Neuronal stem cell (in vitro differentiated cells): Measurements from ENCODE around the gene CAPN15. TPM values are rescaled to one million over a fixed set of nuclear protein-coding genes. Genes with fewer than 3 reads are reported as not detected.
A peak's percentile ranks its signal among the peaks of the same experiment; 100 is the strongest.

Source experiments
- DNase-seq: peaks from one replicate; pipeline ENCODE4 v3.0.0-alpha.2; 2013; ENCODE audit warnings: low spot score
- H2AFZ ChIP-seq: one replicate; pipeline ENCODE4 v1.6.1; 2013; ENCODE audit warnings: mild to moderate bottlenecking, low read length, inconsistent platforms
- H2AK5ac ChIP-seq: 2 replicates; pipeline ENCODE4 v1.6.1; 2013; ENCODE audit warnings: low read depth, mild to moderate bottlenecking, inconsistent platforms, low read length, moderate library complexity, mixed read lengths
- H2BK120ac ChIP-seq: 2 replicates; pipeline ENCODE4 v1.6.1; 2013; ENCODE audit warnings: low read depth, mild to moderate bottlenecking, inconsistent platforms, low read length, moderate library complexity, mixed read lengths
- H2BK12ac ChIP-seq: one replicate; pipeline ENCODE4 v1.6.1; 2013; ENCODE audit warnings: low read length, inconsistent platforms
- H2BK15ac ChIP-seq: 2 replicates; pipeline ENCODE4 v1.6.1; 2013; ENCODE audit warnings: mild to moderate bottlenecking, low read length, inconsistent platforms, mixed read lengths
- H2BK5ac ChIP-seq: one replicate; pipeline ENCODE4 v1.6.1; 2013; ENCODE audit warnings: inconsistent platforms, mild to moderate bottlenecking, low read length, moderate library complexity
- H3K14ac ChIP-seq: one replicate; pipeline ENCODE4 v1.6.1; 2013; ENCODE audit warnings: low read length, inconsistent platforms
- H3K18ac ChIP-seq: 2 replicates; pipeline ENCODE4 v1.6.1; 2013; ENCODE audit warnings: low read length, inconsistent platforms
- H3K23ac ChIP-seq: 2 replicates; pipeline ENCODE4 v1.6.1; 2013; ENCODE audit warnings: low read depth, mild to moderate bottlenecking, mixed read lengths, low read length, inconsistent platforms; ENCODE audit not compliant: poor library complexity
- H3K27ac ChIP-seq: replicated peaks from 3 replicates; pipeline ENCODE4 v1.5.1; 2013; ENCODE audit warnings: low read length, inconsistent platforms
- H3K27me3 ChIP-seq, 3 experiments: 2 replicates each; pipeline ENCODE4 v1.6.1; 2013; ENCODE audit warnings: low read length in 3 of 3, mild to moderate bottlenecking in 2 of 3, inconsistent platforms in 1 of 3, low read depth in 1 of 3, mixed read lengths in 1 of 3, moderate library complexity in 1 of 3; ENCODE audit not compliant: control insufficient read depth in 3 of 3, insufficient read depth in 3 of 3
- H3K36me3 ChIP-seq, 2 donors: replicated peaks in 1 of 2; 2 replicates each; pipeline ENCODE4 v1.6.1; 2013; ENCODE audit warnings: low read length in 2 of 2; ENCODE audit not compliant: control insufficient read depth in 2 of 2, insufficient read depth in 2 of 2
- H3K4ac ChIP-seq: 2 replicates; pipeline ENCODE4 v1.6.1; 2013; ENCODE audit warnings: inconsistent platforms, mild to moderate bottlenecking, low read length, moderate library complexity
- H3K4me1 ChIP-seq, 2 donors: 1 replicate in 1 of 2; 2 replicates in 1 of 2; pipeline ENCODE4 v1.6.1; 2013; ENCODE audit warnings: low read length in 2 of 2, low read depth in 1 of 2; ENCODE audit not compliant: control insufficient read depth in 2 of 2, insufficient read depth in 1 of 2
- H3K4me2 ChIP-seq: one replicate; pipeline ENCODE4 v1.6.1; 2013; ENCODE audit warnings: mild to moderate bottlenecking, low read length, inconsistent platforms; ENCODE audit not compliant: insufficient read depth, poor library complexity, severe bottlenecking
- H3K4me3 ChIP-seq, 2 donors: 2 replicates each; pipeline ENCODE4 v1.5.1; 2013; ENCODE audit warnings: low read length in 2 of 2, mild to moderate bottlenecking in 2 of 2, inconsistent platforms in 1 of 2, moderate library complexity in 1 of 2
- H3K79me1 ChIP-seq: one replicate; pipeline ENCODE4 v1.6.1; 2013; ENCODE audit warnings: low read depth, mild to moderate bottlenecking, inconsistent platforms, low read length, moderate library complexity
- H3K9ac ChIP-seq: one replicate; pipeline ENCODE4 v1.6.1; 2013; ENCODE audit warnings: mild to moderate bottlenecking, low read depth, low read length, inconsistent platforms; ENCODE audit not compliant: poor library complexity
- H3K9me3 ChIP-seq, 2 donors: replicated peaks in 1 of 2; 2 replicates each; pipeline versions ENCODE3 to v1.6.1; 2013; ENCODE audit warnings: low read length in 2 of 2, mild to moderate bottlenecking in 2 of 2, inconsistent platforms in 1 of 2, low read depth in 1 of 2, mixed read lengths in 1 of 2, moderate library complexity in 1 of 2; ENCODE audit not compliant: control insufficient read depth in 2 of 2, insufficient read depth in 1 of 2
- H4K8ac ChIP-seq: one replicate; pipeline ENCODE4 v1.6.1; 2013; ENCODE audit warnings: low read depth, mild to moderate bottlenecking, inconsistent platforms, low read length, moderate library complexity
- H4K91ac ChIP-seq: one replicate; pipeline ENCODE4 v1.6.1; 2013; ENCODE audit warnings: low read length, low read depth, mild to moderate bottlenecking, inconsistent platforms; ENCODE audit not compliant: poor library complexity
- WGBS, 2 donors: extraction: QIAGEN DNeasy Blood & Tissue Kit; methylation state at CpG; one replicate each; pipeline ENCODE4 v1.1.7; 2013; ENCODE audit warnings: missing lambda C conversion rate in 2 of 2, mixed read lengths in 1 of 2; ENCODE audit not compliant: insufficient read length in 2 of 2, insufficient replicate concordance in 1 of 2; ENCODE audit errors: extremely low coverage in 2 of 2; 5-methylcytosine and 5-hydroxymethylcytosine counted together
- small RNA-seq: library from polyadenylated mRNA; stranded (forward); fragments of <200 nt; extraction: miRNeasy Mini kit (QIAGEN cat#:217004); gene quantifications from one replicate; pipeline ENCODE3, GENCODE V24; 2013; ENCODE audit not compliant: insufficient read depth

The CAPN15 gene

DNA sequence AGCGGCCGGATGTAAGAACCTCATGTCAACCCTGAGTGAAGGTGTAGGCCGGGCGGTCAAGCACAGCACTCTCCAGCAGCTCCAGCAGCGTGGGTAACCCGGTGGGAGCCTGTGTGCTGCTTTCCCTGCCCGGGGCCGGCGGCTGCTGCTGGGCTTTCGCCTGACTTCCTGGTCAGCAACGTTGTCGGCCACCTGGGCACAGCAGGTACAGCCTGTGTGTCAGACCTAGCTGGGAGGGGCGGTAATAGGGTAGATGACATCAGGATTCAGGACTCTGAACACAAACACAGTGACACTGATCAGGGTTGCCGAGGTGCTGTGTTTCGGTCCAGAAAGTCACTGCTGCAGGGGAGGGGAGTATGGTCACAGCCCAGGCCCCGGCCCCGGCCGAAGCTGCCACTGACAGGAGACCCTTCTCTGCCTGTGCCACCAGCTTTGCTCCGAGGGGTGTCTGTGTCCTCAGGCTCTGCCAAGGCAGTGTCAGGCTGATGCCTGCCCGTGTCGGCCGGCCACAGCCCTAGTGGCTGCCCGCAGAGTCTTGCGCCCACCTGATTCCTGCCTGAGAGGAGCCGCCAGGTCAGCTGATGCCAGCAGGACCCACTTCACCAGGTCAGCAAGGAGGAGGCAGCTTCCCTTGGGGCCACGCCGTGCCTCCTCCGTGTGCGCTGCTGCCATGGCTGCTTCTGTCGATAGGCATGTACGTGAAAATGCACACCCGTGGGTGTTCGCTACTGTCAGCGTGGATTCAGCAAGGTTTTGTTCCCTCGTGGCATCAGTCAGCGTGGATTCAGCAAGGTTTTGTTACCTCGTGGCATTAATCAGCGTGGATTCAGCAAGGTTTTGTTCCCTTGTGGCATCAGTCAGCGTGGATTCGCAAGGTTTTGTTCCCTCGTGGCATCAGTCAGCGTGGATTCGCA lies 71.6 kb downstream of the CAPN15 start:
- H2AFZ ChIP-seq, result no peak overlapping the region
- H3K14ac ChIP-seq, result no peak overlapping the region
- H3K4me3 ChIP-seq, result no peak overlapping the region
- WGBS, 2 donors, result no CpG with 5 or more reads among the region's 43 CpGs
- H3K4ac ChIP-seq, result no peak overlapping the region
- H3K18ac ChIP-seq, result no peak overlapping the region
- H2BK15ac ChIP-seq, result no peak overlapping the region
- DNase-seq, result no peak
- H3K79me1 ChIP-seq, result peaks cover 9% of the 10 kb centered on the region
- no peak overlapping the region for H3K27ac ChIP-seq
- no peaks in the 10 kb centered on the region for H3K4me1 ChIP-seq
- no peak overlapping the region for H2AK5ac ChIP-seq
- H3K9me3 ChIP-seq, result peaks cover 5 to 6% of the 10 kb centered on the region in 2 donors
- no peak overlapping the region for H3K9ac ChIP-seq
- H3K4me2 ChIP-seq, result no peak overlapping the region
- H2BK120ac ChIP-seq, result no peak overlapping the region
- peak overlapping the region; percentile 62 for H3K23ac ChIP-seq
- no peak overlapping the region for H4K91ac ChIP-seq
- H3K27me3 ChIP-seq, result no peaks in the 10 kb centered on the region
- H2BK5ac ChIP-seq, result no peak overlapping the region
- H3K36me3 ChIP-seq, result peaks cover 4 to 47% of the 10 kb centered on the region in 2 donors
- H4K8ac ChIP-seq, result peak overlapping the region; percentile 32
- H2BK12ac ChIP-seq, result no peak overlapping the region

DNA sequence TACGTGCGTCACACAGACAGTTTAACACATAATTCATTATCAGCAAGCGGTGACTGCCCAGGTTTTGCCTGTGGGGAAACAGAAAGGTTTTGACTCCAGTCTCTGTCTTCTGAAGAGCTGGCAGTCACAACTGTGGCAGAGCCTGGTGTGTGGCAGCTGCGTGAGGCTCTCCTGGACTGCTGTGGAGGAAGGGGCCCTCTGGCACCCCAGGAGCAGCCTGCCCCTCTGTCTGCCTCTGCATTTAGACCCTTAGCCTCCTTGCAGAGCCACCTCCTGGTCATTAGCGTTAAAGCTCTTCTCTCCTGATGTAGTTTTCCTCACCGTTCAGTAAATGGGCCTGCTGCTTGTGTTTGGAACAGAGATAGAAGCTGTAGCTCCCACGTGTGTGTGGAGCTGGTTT lies 73.3 kb downstream of the CAPN15 start:
- no peak overlapping the region for H4K8ac ChIP-seq
- WGBS, 2 donors, result no CpG with 5 or more reads among the region's 7 CpGs

DNA sequence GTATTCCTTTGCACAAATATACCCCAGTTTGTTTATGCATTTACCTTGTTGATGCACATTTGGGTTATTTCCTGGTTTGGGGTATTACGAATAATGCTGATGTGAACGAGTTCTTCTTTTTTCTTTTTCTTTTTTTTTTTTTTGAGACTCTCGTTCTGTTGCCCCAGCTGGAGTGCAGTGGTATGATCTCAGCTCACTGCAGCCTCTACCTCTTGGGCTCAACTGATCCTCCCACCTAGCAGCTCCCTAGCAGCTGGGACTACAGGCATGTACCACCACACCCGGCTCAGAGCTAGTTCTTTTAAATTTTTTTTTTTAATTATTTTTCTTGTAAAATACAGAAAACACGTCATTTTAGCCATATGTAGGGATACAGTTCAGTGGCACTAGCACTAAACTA lies 76.4 kb downstream of the CAPN15 start:
- no peak overlapping the region for H2AK5ac ChIP-seq
- WGBS, 2 donors, result no CpG with 5 or more reads among the region's 5 CpGs
- H2BK12ac ChIP-seq, result no peak overlapping the region
- peaks cover 15 to 27% of the 10 kb centered on the region in 2 donors for H3K9me3 ChIP-seq
- H3K9ac ChIP-seq, result no peak overlapping the region
- H2BK5ac ChIP-seq, result no peak overlapping the region
- H3K4me3 ChIP-seq, result no peak overlapping the region
- no peaks in the 10 kb centered on the region for H3K27me3 ChIP-seq
- H3K4ac ChIP-seq, result no peak overlapping the region
- no peak for DNase-seq
- H3K36me3 ChIP-seq, result peaks cover 6 to 15% of the 10 kb centered on the region in 2 donors
- H4K8ac ChIP-seq, result no peak overlapping the region
- H3K4me2 ChIP-seq, result no peak overlapping the region
- H2BK120ac ChIP-seq, result no peak overlapping the region
- peaks cover 12% of the 10 kb centered on the region for H3K79me1 ChIP-seq
- H3K4me1 ChIP-seq, result no peaks in the 10 kb centered on the region
- H2AFZ ChIP-seq, result no peak overlapping the region
- no peak overlapping the region for H3K18ac ChIP-seq
- no peak overlapping the region for H3K27ac ChIP-seq
- no peak overlapping the region for H3K23ac ChIP-seq
- H4K91ac ChIP-seq, result no peak overlapping the region
- no peak overlapping the region for H3K14ac ChIP-seq
- H2BK15ac ChIP-seq, result no peak overlapping the region

More for the DNA sequence above, 73.3 kb downstream of the CAPN15 start:
- peaks cover 15 to 22% of the 10 kb centered on the region in 2 donors for H3K9me3 ChIP-seq
- no peak overlapping the region for H3K9ac ChIP-seq
- H3K4me2 ChIP-seq, result no peak overlapping the region
- no peak overlapping the region for H3K18ac ChIP-seq
- H2BK120ac ChIP-seq, result no peak overlapping the region
- H2BK15ac ChIP-seq, result no peak overlapping the region
- no peak overlapping the region for H2AFZ ChIP-seq
- no peak overlapping the region for H2BK12ac ChIP-seq
- no peak overlapping the region for H3K23ac ChIP-seq
- H3K4me3 ChIP-seq, result no peak overlapping the region
- no peak overlapping the region for H4K91ac ChIP-seq
- H3K14ac ChIP-seq, result no peak overlapping the region
- no peak overlapping the region for H2BK5ac ChIP-seq
- peaks cover 12% of the 10 kb centered on the region for H3K79me1 ChIP-seq
- H3K27ac ChIP-seq, result no peak overlapping the region
- no peak overlapping the region for H2AK5ac ChIP-seq
- no peak for DNase-seq
- H3K27me3 ChIP-seq, result no peaks in the 10 kb centered on the region
- H3K36me3 ChIP-seq, result peaks cover 6 to 39% of the 10 kb centered on the region in 2 donors
- H3K4ac ChIP-seq, result no peak overlapping the region
- H3K4me1 ChIP-seq, result no peaks in the 10 kb centered on the region

Small RNAs within 50 kb of the gene (small RNA-seq; reads per million reads assigned to genes)
- 34.7 reads per million, percentile 89 among the genes with 10 or more reads in this experiment for gene MIR3176
- 3.9 reads per million, percentile 6 among the genes with 10 or more reads in this experiment for gene MIR5587
- gene Z98883.1, result not detected
